Subcutaneous adipose tissue (tissue), 4 donors: ENCODE results near the gene SDHD. TPM values are rescaled to one million over a fixed set of nuclear protein-coding genes. Genes with fewer than 3 reads are reported as not detected.

ENCODE experiments used
- CTCF ChIP-seq: fragments of 450-650 bp; IDR thresholded peaks from one replicate; pipeline ENCODE4 v1.5.1; 2016; ENCODE audit warnings: low read depth, mild to moderate bottlenecking, control low read depth, antibody characterized with exemption, moderate library complexity
- total RNA-seq, 4 donors: library from RNA; depleted of rRNA; stranded (reverse); fragments of >200 nt; gene quantifications; one replicate each; pipeline ENCODE4 v1.1.0, GENCODE V29; 2016

The SDHD gene
- total RNA-seq, 4 donors from 2014 or later: 73.8 to 153 (median 103) TPM

GRCh38 chr11:112129656-112130055 is 43.0 kb downstream of the SDHD start:
- TF ChIP-seq CTCF: no peak

GRCh38 chr11:112132737-112133136 is 46.1 kb downstream of the SDHD start:
- no peak for TF ChIP-seq CTCF

- TF ChIP-seq CTCF: no peak
Observed at GRCh38 chr11:112134473-112134872, 47.8 kb downstream of the SDHD start.

GRCh38 chr11:112143597-112143996 is 56.9 kb downstream of the SDHD start:
- TF ChIP-seq CTCF: no peak

Other genes with a start within 250 kb of the SDHD start
- gene ALG9, start 215.3 kb upstream of the SDHD start, total RNA-seq: 10 to 100 TPM; 29.3 to 75.5 (median 49.0) TPM
- gene FDXACB1, start 207.7 kb upstream of the SDHD start, total RNA-seq: 1 to 10 TPM; 1.1 to 2.3 (median 1.9) TPM
- gene CFAP68, start 207.3 kb upstream of the SDHD start, total RNA-seq: 10 to 100 TPM; 19.4 to 30.9 (median 24.6) TPM
- 1,000 to 10,000 TPM in 1 of 4 donors, 100 to 1,000 TPM in 3; 295 to 1,416 (median 399) TPM for gene CRYAB, start 175.1 kb upstream of the SDHD start, total RNA-seq
- 1 to 10 TPM; 1.4 to 3.6 (median 2.4) TPM for gene HSPB2, start 174.1 kb upstream of the SDHD start, total RNA-seq
- gene C11orf52, start 168.0 kb upstream of the SDHD start, total RNA-seq: 1 to 10 TPM in 3 of 4 donors, not detected in 1; 3.5 to 7.5 (median 4.1) TPM
- 10 to 100 TPM; 29.6 to 71.8 (median 56.5) TPM for gene DIXDC1, start 149.5 kb upstream of the SDHD start, total RNA-seq
- 10 to 100 TPM; 24.1 to 51.0 (median 28.6) TPM for gene DLAT, start 61.5 kb upstream of the SDHD start, total RNA-seq
- 10 to 100 TPM in 1 of 4 donors, 1 to 10 TPM in 3; 1.3 to 10.4 (median 3.3) TPM for gene PIH1D2, start 12.9 kb upstream of the SDHD start, total RNA-seq
- gene NKAPD1, start 12.6 kb upstream of the SDHD start, total RNA-seq: 10 to 100 TPM; 15.0 to 18.5 (median 18.0) TPM
- gene TIMM8B, start 117 bp upstream of the SDHD start, total RNA-seq: 10 to 100 TPM; 30.9 to 56.6 (median 48.0) TPM
- 10 to 100 TPM in 3 of 4 donors, 1 to 10 TPM in 1; 9.2 to 81.6 (median 27.6) TPM for gene IL18, start 77.2 kb downstream of the SDHD start, total RNA-seq
- 1 to 10 TPM in 3 of 4 donors, not detected in 1; 1.1 to 1.5 (median 1.5) TPM for gene TEX12, start 80.5 kb downstream of the SDHD start, total RNA-seq
- gene BCO2, start 88.6 kb downstream of the SDHD start, total RNA-seq: 1 to 10 TPM; 2.1 to 6.4 (median 4.1) TPM
- gene PTS, start 139.6 kb downstream of the SDHD start, total RNA-seq: 10 to 100 TPM; 19.8 to 40.1 (median 25.6) TPM
- not detected for gene PLET1, start 174.0 kb downstream of the SDHD start, total RNA-seq